Neuronal stem cell (in vitro differentiated cells): ENCODE data around the gene WNT8B.
A peak's percentile ranks its signal among the peaks of the same experiment; 100 is the strongest.

Experiments used
- DNase-seq: peaks from one replicate; pipeline ENCODE4 v3.0.0-alpha.2; 2013; ENCODE audit warnings: low spot score
- H2AFZ ChIP-seq: one replicate; pipeline ENCODE4 v1.6.1; 2013; ENCODE audit warnings: mild to moderate bottlenecking, low read length, inconsistent platforms
- H2AK5ac ChIP-seq: 2 replicates; pipeline ENCODE4 v1.6.1; 2013; ENCODE audit warnings: low read depth, mild to moderate bottlenecking, inconsistent platforms, low read length, moderate library complexity, mixed read lengths
- H2BK120ac ChIP-seq: 2 replicates; pipeline ENCODE4 v1.6.1; 2013; ENCODE audit warnings: low read depth, mild to moderate bottlenecking, inconsistent platforms, low read length, moderate library complexity, mixed read lengths
- H2BK12ac ChIP-seq: one replicate; pipeline ENCODE4 v1.6.1; 2013; ENCODE audit warnings: low read length, inconsistent platforms
- H2BK15ac ChIP-seq: 2 replicates; pipeline ENCODE4 v1.6.1; 2013; ENCODE audit warnings: mild to moderate bottlenecking, low read length, inconsistent platforms, mixed read lengths
- H2BK5ac ChIP-seq: one replicate; pipeline ENCODE4 v1.6.1; 2013; ENCODE audit warnings: inconsistent platforms, mild to moderate bottlenecking, low read length, moderate library complexity
- H3K14ac ChIP-seq: one replicate; pipeline ENCODE4 v1.6.1; 2013; ENCODE audit warnings: low read length, inconsistent platforms
- H3K18ac ChIP-seq: 2 replicates; pipeline ENCODE4 v1.6.1; 2013; ENCODE audit warnings: low read length, inconsistent platforms
- H3K23ac ChIP-seq: 2 replicates; pipeline ENCODE4 v1.6.1; 2013; ENCODE audit warnings: low read depth, mild to moderate bottlenecking, mixed read lengths, low read length, inconsistent platforms; ENCODE audit not compliant: poor library complexity
- H3K27ac ChIP-seq: replicated peaks from 3 replicates; pipeline ENCODE4 v1.5.1; 2013; ENCODE audit warnings: low read length, inconsistent platforms
- H3K27me3 ChIP-seq, 3 experiments: 2 replicates each; pipeline ENCODE4 v1.6.1; 2013; ENCODE audit warnings: low read length in 3 of 3, mild to moderate bottlenecking in 2 of 3, inconsistent platforms in 1 of 3, low read depth in 1 of 3, mixed read lengths in 1 of 3, moderate library complexity in 1 of 3; ENCODE audit not compliant: control insufficient read depth in 3 of 3, insufficient read depth in 3 of 3
- H3K36me3 ChIP-seq, 2 donors: replicated peaks in 1 of 2; 2 replicates each; pipeline ENCODE4 v1.6.1; 2013; ENCODE audit warnings: low read length in 2 of 2; ENCODE audit not compliant: control insufficient read depth in 2 of 2, insufficient read depth in 2 of 2
- H3K4ac ChIP-seq: 2 replicates; pipeline ENCODE4 v1.6.1; 2013; ENCODE audit warnings: inconsistent platforms, mild to moderate bottlenecking, low read length, moderate library complexity
- H3K4me1 ChIP-seq, 2 donors: 1 replicate in 1 of 2; 2 replicates in 1 of 2; pipeline ENCODE4 v1.6.1; 2013; ENCODE audit warnings: low read length in 2 of 2, low read depth in 1 of 2; ENCODE audit not compliant: control insufficient read depth in 2 of 2, insufficient read depth in 1 of 2
- H3K4me2 ChIP-seq: one replicate; pipeline ENCODE4 v1.6.1; 2013; ENCODE audit warnings: mild to moderate bottlenecking, low read length, inconsistent platforms; ENCODE audit not compliant: insufficient read depth, poor library complexity, severe bottlenecking
- H3K4me3 ChIP-seq, 2 donors: 2 replicates each; pipeline ENCODE4 v1.5.1; 2013; ENCODE audit warnings: low read length in 2 of 2, mild to moderate bottlenecking in 2 of 2, inconsistent platforms in 1 of 2, moderate library complexity in 1 of 2
- H3K79me1 ChIP-seq: one replicate; pipeline ENCODE4 v1.6.1; 2013; ENCODE audit warnings: low read depth, mild to moderate bottlenecking, inconsistent platforms, low read length, moderate library complexity
- H3K9ac ChIP-seq: one replicate; pipeline ENCODE4 v1.6.1; 2013; ENCODE audit warnings: mild to moderate bottlenecking, low read depth, low read length, inconsistent platforms; ENCODE audit not compliant: poor library complexity
- H3K9me3 ChIP-seq, 2 donors: replicated peaks in 1 of 2; 2 replicates each; pipeline versions ENCODE3 to v1.6.1; 2013; ENCODE audit warnings: low read length in 2 of 2, mild to moderate bottlenecking in 2 of 2, inconsistent platforms in 1 of 2, low read depth in 1 of 2, mixed read lengths in 1 of 2, moderate library complexity in 1 of 2; ENCODE audit not compliant: control insufficient read depth in 2 of 2, insufficient read depth in 1 of 2
- H4K8ac ChIP-seq: one replicate; pipeline ENCODE4 v1.6.1; 2013; ENCODE audit warnings: low read depth, mild to moderate bottlenecking, inconsistent platforms, low read length, moderate library complexity
- H4K91ac ChIP-seq: one replicate; pipeline ENCODE4 v1.6.1; 2013; ENCODE audit warnings: low read length, low read depth, mild to moderate bottlenecking, inconsistent platforms; ENCODE audit not compliant: poor library complexity
- WGBS, 2 donors: extraction: QIAGEN DNeasy Blood & Tissue Kit; methylation state at CpG; one replicate each; pipeline ENCODE4 v1.1.7; 2013; ENCODE audit warnings: missing lambda C conversion rate in 2 of 2, mixed read lengths in 1 of 2; ENCODE audit not compliant: insufficient read length in 2 of 2, insufficient replicate concordance in 1 of 2; ENCODE audit errors: extremely low coverage in 2 of 2; 5-methylcytosine and 5-hydroxymethylcytosine counted together

The WNT8B gene

GRCh38 chr10:100528123-100528886, 65.5 kb downstream of the WNT8B start:
- Histone ChIP-seq H2BK15ac (no peak overlapping the region), H2BK12ac (no peak overlapping the region), H3K4me2 (no peak overlapping the region), H3K27me3 (no peaks in the 10 kb centered on the region), H3K36me3 (peaks cover 16 to 53% of the 10 kb centered on the region in 2 donors), H3K9me3 (no peaks in the 10 kb centered on the region), H4K8ac (no peak overlapping the region), H3K9ac (no peak overlapping the region), H3K4me1 (peaks cover 4 to 14% of the 10 kb centered on the region in 2 donors), H3K79me1 (peaks cover 4% of the 10 kb centered on the region), H4K91ac (no peak overlapping the region), H3K18ac (no peak overlapping the region), H3K14ac (no peak overlapping the region), H3K4me3 (peak overlapping the region in 1 of 2 donors; percentile 89), H3K27ac (no peak overlapping the region), H2BK5ac (no peak overlapping the region), H3K23ac (no peak overlapping the region), H2AK5ac (no peak overlapping the region), H3K4ac (no peak overlapping the region), H2BK120ac (no peak overlapping the region), H2AFZ (no peak overlapping the region)
- no peak for DNase-seq
- WGBS, 2 donors: no CpG with 5 or more reads among the region's 7 CpGs

DNA sequence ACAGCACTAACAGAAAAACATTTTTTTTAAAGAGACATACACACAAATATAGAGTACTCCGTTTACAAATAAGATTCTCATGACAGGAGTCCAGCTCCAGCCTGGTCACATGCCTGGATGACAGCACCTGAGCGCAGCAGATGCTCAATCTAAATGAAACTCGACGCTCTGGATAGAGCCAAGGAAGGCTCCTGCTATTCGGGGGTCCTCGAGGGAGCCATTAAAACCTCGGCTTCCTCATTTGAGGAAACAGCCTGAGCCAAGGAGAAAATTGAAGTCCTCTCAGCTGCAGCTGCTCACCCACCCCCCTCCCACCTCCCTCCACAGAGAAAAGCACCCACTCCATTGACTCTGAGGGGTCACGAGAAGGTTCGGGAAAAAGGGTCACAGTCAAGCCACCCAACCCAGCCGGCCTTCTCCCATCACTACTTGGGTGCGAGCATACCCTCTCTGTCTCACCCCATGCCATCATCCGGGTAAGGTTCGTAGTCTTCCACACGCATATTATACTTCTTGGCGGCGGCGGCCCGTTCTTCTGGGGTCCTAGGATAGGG, 66.2 kb downstream of the WNT8B start:
- Histone ChIP-seq H3K23ac (no peak overlapping the region), H2AK5ac (peak overlapping the region; percentile 12), H3K9me3 (no peaks in the 10 kb centered on the region), H4K8ac (no peak overlapping the region), H3K27ac (no peak overlapping the region), H4K91ac (no peak overlapping the region), H3K4me1 (peaks cover 4 to 14% of the 10 kb centered on the region in 2 donors), H3K36me3 (peaks cover 16 to 46% of the 10 kb centered on the region in 2 donors), H2BK5ac (no peak overlapping the region), H3K4me3 (peak overlapping the region; percentile 89 to 92), H3K27me3 (no peaks in the 10 kb centered on the region), H3K18ac (peak overlapping the region; percentile 97), H3K79me1 (peaks cover 4% of the 10 kb centered on the region), H2BK12ac (no peak overlapping the region), H2BK120ac (no peak overlapping the region), H2BK15ac (peak overlapping the region; percentile 13), H3K4me2 (peak overlapping the region; percentile 69), H2AFZ (peak overlapping the region; percentile 87), H3K4ac (no peak overlapping the region), H3K9ac (peak overlapping the region; percentile 98), H3K14ac (no peak overlapping the region)
- no CpG with 5 or more reads among the region's 18 CpGs for WGBS, 2 donors
- DNase-seq: no peak

- Histone ChIP-seq H3K36me3 (peaks cover 10 to 39% of the 10 kb centered on the region in 2 donors), H3K4ac (no peak within 1 kb of the TSS), H2BK15ac (peak within 1 kb of the TSS; percentile 13), H3K9ac (peak within 1 kb of the TSS; percentile 98), H2BK5ac (no peak within 1 kb of the TSS), H3K14ac (no peak within 1 kb of the TSS), H3K27me3 (no peaks in the 10 kb centered on the region), H3K9me3 (no peaks in the 10 kb centered on the region), H3K18ac (peak within 1 kb of the TSS; percentile 97), H4K91ac (no peak within 1 kb of the TSS), H3K79me1 (peaks cover 4% of the 10 kb centered on the region), H3K27ac (no peak within 1 kb of the TSS), H2BK12ac (no peak within 1 kb of the TSS), H3K4me2 (peak within 1 kb of the TSS; percentile 69), H2AFZ (peak within 1 kb of the TSS; percentile 87), H3K4me3 (peak within 1 kb of the TSS; percentile 89 to 92), H3K23ac (peak within 1 kb of the TSS; percentile 37), H2AK5ac (peak within 1 kb of the TSS; percentile 12), H4K8ac (peak within 1 kb of the TSS; percentile 55), H2BK120ac (no peak within 1 kb of the TSS), H3K4me1 (peaks cover 4 to 14% of the 10 kb centered on the region in 2 donors)
- DNase-seq: peak; percentile 77
- no CpG with 5 or more reads among the region's 43 CpGs for WGBS, 2 donors
Measured at GRCh38 chr10:100529475-100530298, 66.9 kb downstream of the WNT8B start, which contains the start of gene NDUFB8. NDUFB8 (minus strand) TSS chr10:100529871; CDS start chr10:100529851, 20 bp downstream.

- Histone ChIP-seq H2BK5ac (no peak overlapping the region), H3K36me3 (peaks cover 2 to 21% of the 10 kb centered on the region in 2 donors), H2AK5ac (no peak overlapping the region), H3K9ac (no peak overlapping the region), H2AFZ (no peak overlapping the region), H3K14ac (no peak overlapping the region), H3K79me1 (peaks cover 4% of the 10 kb centered on the region), H3K23ac (no peak overlapping the region), H3K27me3 (no peaks in the 10 kb centered on the region), H4K8ac (no peak overlapping the region), H3K18ac (no peak overlapping the region), H2BK120ac (no peak overlapping the region), H3K4me2 (no peak overlapping the region), H2BK12ac (no peak overlapping the region), H3K27ac (no peak overlapping the region), H3K4ac (no peak overlapping the region), H2BK15ac (no peak overlapping the region), H3K4me3 (no peak overlapping the region), H4K91ac (no peak overlapping the region), H3K4me1 (peaks cover 11 to 22% of the 10 kb centered on the region in 2 donors), H3K9me3 (no peaks in the 10 kb centered on the region)
- no peak for DNase-seq
Measured at GRCh38 chr10:100531761-100532160, 69.0 kb downstream of the WNT8B start.
